Measurements from ENCODE around the gene ARFGAP3.

ARFGAP3 gene

GRCh38 chr22:42884616-42885375 lies 27.7 kb upstream of the ARFGAP3 start:
- DNase-seq (ENCODE audit: low read depth in 2 of 2) = no peak

GRCh38 chr22:42883970-42884369 lies 26.9 kb upstream of the ARFGAP3 start:
- no peak for DNase-seq (ENCODE audit: low read depth in 2 of 2)

GRCh38 chr22:42883121-42883520 lies 26.0 kb upstream of the ARFGAP3 start:
- no peak for DNase-seq (ENCODE audit: low read depth in 2 of 2)

- DNase-seq (ENCODE audit: low read depth in 2 of 2) = no peak
Observed at GRCh38 chr22:42881982-42882656, 25.0 kb upstream of the ARFGAP3 start.

- no peak for DNase-seq (ENCODE audit: low read depth in 2 of 2)
Observed at GRCh38 chr22:42881298-42881697, 24.2 kb upstream of the ARFGAP3 start.

DNA sequence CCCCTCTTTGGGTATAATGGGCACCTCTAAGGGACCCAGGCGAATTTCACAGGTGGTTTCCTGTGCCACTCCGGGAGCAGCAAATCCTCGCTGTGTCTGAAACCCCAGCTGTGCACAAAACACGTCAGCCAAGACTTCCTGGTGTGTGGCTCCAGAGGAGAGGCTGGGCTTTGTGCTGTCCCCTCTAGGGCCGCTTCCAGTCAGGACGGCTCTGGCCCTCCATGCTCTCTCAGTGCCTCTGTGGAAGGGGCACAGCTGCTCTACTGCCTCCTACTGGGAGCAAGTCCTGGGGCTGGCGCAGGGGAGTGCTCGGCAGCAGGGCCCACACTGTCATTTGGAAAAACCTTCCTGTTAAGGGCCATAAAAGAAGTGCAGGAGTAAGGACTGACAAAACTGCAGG lies 23.7 kb upstream of the ARFGAP3 start:
- DNase-seq (ENCODE audit: low read depth in 2 of 2) = no peak

GRCh38 chr22:42879371-42880021 lies 22.4 kb upstream of the ARFGAP3 start:
- DNase-seq (ENCODE audit: low read depth in 2 of 2) = no peak

- no peak for DNase-seq (ENCODE audit: low read depth in 2 of 2)
Observed at GRCh38 chr22:42878561-42879305, 21.7 kb upstream of the ARFGAP3 start.

DNA sequence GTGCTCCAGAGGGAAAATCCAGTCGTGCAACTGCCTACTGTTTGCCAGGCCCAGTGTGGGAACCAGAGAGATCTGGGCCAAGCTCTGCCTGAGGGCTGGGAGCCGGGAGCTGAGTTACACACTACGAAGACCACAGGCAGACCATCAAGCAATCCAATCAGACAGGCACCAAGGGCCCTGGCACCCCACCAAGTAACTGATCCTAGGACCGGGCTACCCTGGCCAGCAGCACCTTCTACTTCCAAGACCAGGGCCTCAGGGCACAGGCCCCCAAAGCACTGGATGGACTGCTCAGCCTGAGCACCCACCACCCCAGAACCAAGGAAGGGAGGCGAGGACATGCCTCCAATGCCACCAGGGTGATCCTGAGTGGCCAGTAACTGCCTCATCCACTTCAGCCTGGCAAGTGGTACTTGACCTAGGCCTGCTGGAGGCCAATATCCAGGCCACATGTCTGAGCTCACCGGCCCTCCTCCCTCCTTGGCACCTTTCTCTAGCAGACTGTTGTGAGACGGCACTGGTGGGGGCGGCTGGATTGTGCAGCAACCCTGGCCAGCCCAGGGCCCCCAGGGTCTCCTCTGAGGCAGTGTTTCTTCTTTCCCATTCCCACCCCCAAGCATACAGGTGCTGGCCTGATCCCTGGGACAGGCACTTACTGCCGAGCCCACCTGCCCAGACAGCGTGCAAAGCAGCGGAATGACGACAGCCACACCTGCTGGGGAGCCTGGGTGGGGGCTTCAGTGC lies 20.7 kb upstream of the ARFGAP3 start:
- DNase-seq (ENCODE audit: low read depth in 2 of 2) = no peak

- no peak for DNase-seq (ENCODE audit: low read depth in 2 of 2)
Observed at GRCh38 chr22:42877158-42877557, 20.1 kb upstream of the ARFGAP3 start.

DNA sequence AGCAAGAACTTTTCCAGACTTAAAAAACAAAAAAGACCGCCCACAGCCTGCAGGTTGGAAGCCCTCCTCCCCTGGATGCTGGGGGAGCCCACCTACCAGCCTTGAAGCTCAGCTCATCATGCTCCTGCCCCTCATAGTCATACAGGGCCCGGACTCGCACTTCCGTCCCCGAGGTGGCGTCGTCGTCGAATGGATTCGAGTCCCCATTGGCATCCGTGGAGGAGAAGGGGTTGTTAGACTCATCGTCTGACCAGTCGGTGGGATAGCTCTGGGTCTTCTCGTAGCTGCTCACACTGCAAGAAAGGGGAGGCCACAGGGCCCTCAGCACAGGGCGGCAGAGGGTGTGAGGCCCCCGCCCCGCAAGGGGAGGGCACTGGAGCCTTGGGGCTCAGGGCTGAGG lies 19.0 kb upstream of the ARFGAP3 start:
- no peak for DNase-seq (ENCODE audit: low read depth in 2 of 2)

DNA sequence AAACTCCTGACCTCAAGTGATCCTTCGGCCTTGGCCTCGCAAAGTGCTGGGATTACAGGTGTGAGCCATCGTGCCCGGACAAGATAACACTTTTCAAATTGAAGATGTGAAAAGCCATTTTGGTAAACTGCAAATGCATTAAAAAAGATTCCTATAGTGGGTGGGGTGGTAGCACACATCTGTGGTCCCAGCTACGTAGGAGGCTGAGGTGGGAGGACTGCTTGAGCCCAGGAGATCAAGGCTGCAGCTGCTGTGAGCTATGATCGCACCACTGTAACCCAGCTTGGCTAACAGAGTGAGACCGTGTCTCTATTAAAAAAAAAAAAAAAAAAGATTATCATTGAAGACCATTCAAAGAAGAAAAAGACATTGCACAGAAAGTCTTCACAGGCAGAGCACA lies 16.9 kb upstream of the ARFGAP3 start:
- no peak for DNase-seq (ENCODE audit: low read depth in 2 of 2)

DNA sequence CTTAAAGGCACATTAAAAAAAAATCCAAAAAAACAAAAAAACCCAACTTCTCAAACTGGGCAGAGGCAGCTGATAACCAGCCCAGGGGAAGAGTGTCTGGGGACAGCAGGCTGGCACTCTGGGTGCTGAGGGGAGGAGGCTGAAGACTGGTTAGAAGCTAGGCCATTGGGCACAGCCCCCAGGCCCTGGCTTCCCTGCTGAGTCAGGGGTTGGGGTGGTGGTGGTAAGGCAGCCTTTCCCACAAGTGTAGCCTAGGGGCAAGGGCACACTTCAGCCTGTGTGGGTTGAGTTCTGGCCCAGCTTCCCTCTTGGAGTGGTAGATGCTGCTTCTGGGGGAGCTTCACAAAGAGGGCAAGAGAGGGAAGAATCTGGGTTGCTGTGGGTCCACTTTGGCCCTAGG lies 16.3 kb upstream of the ARFGAP3 start:
- no peak for DNase-seq (ENCODE audit: low read depth in 2 of 2)

GRCh38 chr22:42872821-42873220 lies 15.7 kb upstream of the ARFGAP3 start:
- DNase-seq (ENCODE audit: low read depth in 2 of 2) = no peak

- no peak for DNase-seq (ENCODE audit: low read depth in 2 of 2)
Observed at GRCh38 chr22:42871146-42872050, 14.3 kb upstream of the ARFGAP3 start.

DNA sequence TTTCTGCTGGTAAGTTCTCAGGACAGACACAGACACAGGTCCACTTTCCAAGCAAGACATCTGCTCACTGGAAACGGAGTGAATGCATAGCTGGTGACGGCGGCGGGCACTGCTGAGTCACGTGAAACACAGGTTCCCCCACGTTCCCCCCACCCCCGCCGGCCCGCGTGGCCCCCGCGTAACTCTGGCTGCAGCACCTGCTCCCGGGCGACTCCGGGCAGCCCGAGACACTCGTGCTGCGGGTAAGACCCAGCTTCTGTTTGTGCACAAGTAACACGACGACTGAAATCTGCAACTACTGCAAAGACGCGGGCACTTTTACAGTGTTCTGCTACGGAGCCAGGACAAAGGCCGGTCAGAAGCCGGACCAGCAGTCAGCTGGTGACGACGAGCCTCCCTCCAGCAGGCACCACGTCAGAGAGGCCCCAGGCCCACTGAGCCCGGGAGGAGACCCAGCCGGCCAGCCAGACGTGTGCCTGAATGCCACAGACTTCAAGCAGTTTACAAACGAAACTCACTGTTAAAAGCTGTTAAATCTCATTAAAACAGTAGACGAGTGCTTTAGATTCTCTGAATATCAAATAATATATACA lies 12.9 kb upstream of the ARFGAP3 start:
- no peak for DNase-seq (ENCODE audit: low read depth in 2 of 2)

DNA sequence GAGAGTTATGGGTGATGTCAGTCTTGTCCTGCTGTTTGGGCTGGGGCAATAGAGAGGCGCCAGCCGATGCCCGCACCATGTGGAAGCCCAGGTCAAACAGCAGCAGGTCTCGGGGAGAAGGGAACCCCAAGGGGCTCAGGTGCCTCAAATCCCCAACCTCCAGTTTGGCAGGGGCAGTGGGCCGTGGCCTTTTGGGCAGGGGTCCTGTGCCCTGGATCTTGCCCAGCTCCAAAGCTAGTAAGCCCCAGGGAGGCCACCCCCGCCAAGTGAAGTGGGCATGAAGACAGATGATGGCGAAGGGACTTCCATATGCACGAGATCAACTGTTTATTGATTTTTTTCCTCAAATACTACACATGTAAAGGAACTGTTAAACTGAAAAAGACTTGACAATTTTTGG lies 12.4 kb upstream of the ARFGAP3 start:
- no peak for DNase-seq (ENCODE audit: low read depth in 2 of 2)

DNA sequence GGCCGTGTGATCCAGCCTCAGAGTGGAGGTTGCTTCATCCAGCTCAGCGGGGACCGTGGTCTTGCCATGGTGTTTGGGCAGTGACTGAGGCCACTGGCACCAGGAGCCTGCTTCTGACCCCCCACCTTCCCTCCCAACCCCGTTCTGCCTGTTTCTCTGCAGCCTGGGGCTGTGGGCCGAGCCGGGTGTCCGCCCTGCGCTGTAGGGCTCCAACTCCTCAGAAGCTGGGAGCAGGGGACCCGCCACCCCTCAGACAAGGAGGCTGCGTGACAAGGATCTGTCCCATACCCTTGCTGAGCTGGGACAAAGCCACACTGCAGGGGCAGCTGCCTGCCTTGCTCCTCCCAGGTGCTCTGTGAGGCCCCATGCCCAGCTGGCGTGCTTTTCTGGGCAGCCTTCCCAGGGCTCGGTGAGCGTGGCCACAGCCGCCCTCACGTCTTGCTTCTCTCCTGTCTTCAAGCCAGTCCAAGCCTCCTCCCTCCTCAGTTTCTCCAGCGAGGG lies 11.7 kb upstream of the ARFGAP3 start:
- DNase-seq (ENCODE audit: low read depth in 2 of 2) = no peak

DNA sequence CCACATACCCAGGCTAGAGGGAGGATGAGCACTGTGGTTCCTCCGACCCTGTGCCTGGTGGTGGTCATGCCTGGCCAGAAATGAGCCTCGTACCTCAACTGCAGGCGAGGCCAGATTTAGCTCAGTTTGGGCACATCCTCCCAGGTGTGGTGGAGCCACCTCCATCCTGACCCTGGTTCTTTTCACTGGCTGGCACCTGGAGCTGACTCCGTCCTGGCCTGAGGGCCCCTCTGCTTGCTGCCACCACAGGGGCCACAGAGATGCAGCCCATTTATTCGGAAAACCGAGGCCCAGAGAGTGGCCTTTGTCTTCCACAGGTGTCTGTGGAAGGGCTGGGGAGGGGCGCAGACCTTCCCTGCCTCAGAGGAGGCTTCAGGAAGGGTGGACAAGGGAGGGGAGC lies 9.0 kb upstream of the ARFGAP3 start:
- no peak for DNase-seq (ENCODE audit: low read depth in 2 of 2)

- DNase-seq (ENCODE audit: low read depth in 2 of 2) = no peak
Observed at GRCh38 chr22:42865536-42865935, 8.5 kb upstream of the ARFGAP3 start.

All from stimulated activated CD8-positive, alpha-beta memory T cell treated with anti-CD3 and anti-CD28 coated beads, Interleukin-2, amount 100 ng/mL, for 48 hours (primary cell).